ENCODE measurements around the gene AGXT2.
"Not testable (repeated sequence)": the region's sequence is repeated elsewhere in the genome, so short reads cannot be mapped to it uniquely, and the experiment has no call there.

AGXT2 gene

DNA sequence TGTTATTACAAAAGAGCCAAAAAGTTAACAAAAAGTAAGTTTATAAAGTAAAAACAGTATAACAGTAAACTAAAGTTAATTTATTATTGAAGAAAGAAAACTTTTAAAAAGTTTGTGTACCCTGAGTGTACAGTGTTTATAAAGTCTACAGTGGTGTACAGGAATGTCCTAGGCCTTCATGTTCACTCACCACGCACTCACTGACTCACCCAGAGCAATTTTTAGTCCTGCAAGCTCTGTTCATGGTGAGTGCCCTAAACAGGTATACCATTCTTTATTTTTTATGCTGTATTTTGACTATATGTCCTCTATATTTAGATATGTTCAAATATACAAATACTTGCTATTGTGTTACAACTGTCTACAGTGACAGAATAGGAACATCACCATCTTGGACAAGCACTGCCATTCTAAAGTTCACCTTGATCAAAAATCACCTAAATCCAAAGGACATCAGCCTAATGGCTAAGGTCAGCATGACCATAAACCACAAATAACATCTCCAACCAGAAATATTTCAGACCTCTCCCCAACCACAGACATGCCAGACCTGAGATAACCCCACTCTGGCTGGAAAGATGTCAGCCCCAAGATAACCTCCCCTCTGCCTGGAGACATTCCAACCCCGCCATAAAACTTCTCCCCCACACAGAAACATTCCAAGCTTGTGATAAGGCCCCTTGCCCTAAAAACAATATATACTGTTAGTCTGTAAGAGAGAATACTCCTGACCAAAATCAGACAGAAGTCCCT, 56.1 kb downstream of the AGXT2 start:
- no peak for TF ChIP-seq CTCF (IDR thresholded peaks at IDR 0.05; ENCODE audit: control insufficient read depth, extremely low read depth, insufficient read depth)
- H3K4me3 ChIP-seq (ENCODE audit: low read depth, low read length), result no peak overlapping the region
- no peak for DNase-seq (ENCODE audit: low read depth)

DNA sequence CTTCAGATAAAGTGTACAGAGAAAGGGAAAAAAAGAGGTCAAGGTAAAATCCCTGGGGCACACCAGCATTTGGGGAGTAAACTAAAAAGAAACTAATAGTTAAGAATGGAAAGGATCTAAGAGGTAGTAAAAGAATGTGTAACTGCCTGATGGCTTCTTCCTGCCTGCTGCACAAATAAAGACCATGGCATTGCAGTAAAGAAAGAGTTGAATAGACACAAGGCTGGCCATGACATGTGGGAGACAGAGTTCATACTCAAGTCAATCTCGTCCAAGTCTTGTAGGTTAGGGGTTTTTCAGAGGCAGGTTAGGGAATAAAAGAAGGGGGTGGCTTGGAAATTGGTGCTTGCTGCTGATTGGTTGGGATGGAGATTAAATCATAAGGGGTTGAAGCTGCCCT, 60.8 kb downstream of the AGXT2 start:
- DNase-seq (ENCODE audit: low read depth), result no peak
- H3K4me3 ChIP-seq (ENCODE audit: low read depth, low read length), result no peak overlapping the region
- no peak for TF ChIP-seq CTCF (IDR thresholded peaks at IDR 0.05; ENCODE audit: control insufficient read depth, extremely low read depth, insufficient read depth)

DNA sequence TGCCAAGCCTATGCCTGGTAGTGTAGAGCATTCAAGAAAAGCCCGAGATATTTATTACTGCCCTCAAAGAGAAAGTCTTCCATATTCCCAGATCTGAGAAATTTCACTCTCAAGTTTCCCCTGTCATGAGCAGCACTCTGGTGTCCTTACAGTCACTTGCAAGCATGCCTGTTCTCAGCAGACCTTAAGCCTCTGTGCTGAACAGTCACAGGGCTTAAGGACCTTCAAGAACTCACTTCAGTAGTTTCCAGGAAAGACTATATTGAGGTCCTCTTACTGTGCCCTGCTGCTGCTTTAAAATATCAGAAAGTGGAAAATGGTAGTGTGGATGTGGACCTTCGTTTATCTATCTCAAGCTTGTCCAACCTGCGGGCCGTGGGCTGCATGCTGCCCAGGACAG, 64.9 kb downstream of the AGXT2 start:
- DNase-seq (ENCODE audit: low read depth), result no peak
- no peak overlapping the region for H3K4me3 ChIP-seq (ENCODE audit: low read depth, low read length)
- no peak for TF ChIP-seq CTCF (IDR thresholded peaks at IDR 0.05; ENCODE audit: control insufficient read depth, extremely low read depth, insufficient read depth)

- DNase-seq (ENCODE audit: low read depth), result no peak
- no peak for TF ChIP-seq CTCF (IDR thresholded peaks at IDR 0.05; ENCODE audit: control insufficient read depth, extremely low read depth, insufficient read depth)
- H3K4me3 ChIP-seq (ENCODE audit: low read depth, low read length), result no peak overlapping the region
These were observed 69.1 kb downstream of the AGXT2 start for GRCh38 chr5:34978681-34979080.

DNA sequence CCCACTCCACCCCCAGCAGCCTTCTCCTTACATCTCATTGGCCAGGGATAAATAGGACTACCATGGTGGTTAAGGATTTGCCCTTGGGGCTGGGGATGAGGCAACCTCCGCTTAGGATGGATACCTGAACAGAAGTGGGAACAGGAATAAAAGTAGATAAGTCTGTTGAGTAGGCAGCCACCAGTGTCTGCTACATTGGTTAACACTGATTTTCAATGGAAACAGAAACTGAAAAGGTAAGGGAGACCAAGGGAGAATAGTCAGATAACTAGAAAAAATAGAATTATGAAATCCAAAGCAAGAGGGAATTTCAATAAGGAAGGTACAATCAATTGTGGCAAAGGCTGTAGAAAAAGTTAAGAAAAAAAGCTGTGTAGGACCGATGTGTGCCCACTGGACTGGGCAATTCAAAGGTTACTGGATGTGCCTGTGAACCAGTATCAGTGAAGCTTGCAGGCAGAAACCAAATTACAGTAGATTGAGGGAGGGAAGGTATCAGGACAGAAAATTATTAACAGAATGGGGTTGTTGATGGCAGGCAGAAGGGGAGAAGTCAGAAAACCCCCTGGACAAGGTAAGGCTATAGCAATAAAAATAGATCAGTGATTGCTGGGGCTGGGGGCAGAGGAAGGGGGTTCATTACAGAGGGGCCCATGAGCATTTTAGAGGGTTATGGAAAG, 69.7 kb downstream of the AGXT2 start:
- DNase-seq (ENCODE audit: low read depth), result no peak
- TF ChIP-seq CTCF (IDR thresholded peaks at IDR 0.05; ENCODE audit: control insufficient read depth, extremely low read depth, insufficient read depth), result no peak
- no peak overlapping the region for H3K4me3 ChIP-seq (ENCODE audit: low read depth, low read length)

- H3K4me3 ChIP-seq (ENCODE audit: low read depth, low read length), result no peak overlapping the region
- TF ChIP-seq CTCF (IDR thresholded peaks at IDR 0.05; ENCODE audit: control insufficient read depth, extremely low read depth, insufficient read depth), result no peak
- no peak for DNase-seq (ENCODE audit: low read depth)
These were observed 71.4 kb downstream of the AGXT2 start for GRCh38 chr5:34976347-34976746.

DNA sequence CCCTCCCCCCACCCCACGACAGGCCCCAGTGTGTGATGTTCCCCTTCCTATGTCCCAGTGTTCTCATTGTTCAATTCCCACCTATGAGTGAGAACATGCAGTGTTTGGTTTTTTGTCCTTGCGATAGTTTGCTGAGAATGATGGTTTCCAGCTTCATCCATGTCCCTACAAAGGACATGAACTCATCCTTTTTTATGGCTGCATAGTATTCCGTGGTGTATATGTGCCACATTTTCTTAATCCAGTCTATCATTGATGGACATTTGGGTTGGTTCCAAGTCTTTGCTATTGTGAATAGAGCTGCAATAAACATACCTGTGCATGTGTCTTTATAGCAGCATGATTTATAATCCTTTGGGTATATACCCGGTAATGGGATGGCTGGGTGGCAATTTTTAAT, 76.1 kb downstream of the AGXT2 start:
- not testable (repeated sequence) for H3K4me3 ChIP-seq (ENCODE audit: low read depth, low read length); DNase-seq (ENCODE audit: low read depth)

Measured in LNCaP clone FGC (cell line).